GM12878 (cell line): ENCODE results near the gene CYSRT1. TPM values are rescaled to one million over a fixed set of nuclear protein-coding genes. Genes with fewer than 3 reads are reported as not detected.
A peak's percentile ranks its signal among the peaks of the same experiment; 100 is the strongest.

ENCODE experiments used
- BCL11A ChIP-seq: IDR thresholded peaks from 2 replicates; pipeline ENCODE4 v1.6.1; 2011; ENCODE audit warnings: low read depth, low read length
- IKZF1 ChIP-seq: fragments of 450-650 bp; conservative IDR thresholded peaks from 2 replicates; pipeline ENCODE4 v1.6.1; 2017; ENCODE audit warnings: antibody characterized with exemption, mild to moderate bottlenecking
- NBN ChIP-seq: fragments of 450-650 bp; IDR thresholded peaks from 2 replicates; pipeline ENCODE4 v1.6.1; 2016
- NFXL1 ChIP-seq: fragments of 450-650 bp; IDR thresholded peaks from 2 replicates; pipeline ENCODE4 v1.6.1; 2017; ENCODE audit warnings: antibody characterized with exemption, mild to moderate bottlenecking, borderline replicate concordance
- polyA plus RNA-seq, 11 experiments: library from polyadenylated mRNA; depleted of rRNA in 4 of 11; unstranded in 6 of 11; stranded (reverse) in 5 of 11; fragments of >200 nt; fragmentation: Nextera tagmentation in 4 of 11; fragmentation: Illumina TruSeq in 1 of 11; extraction: Ambion mirVana in 4 of 11; extraction: Trizol in 1 of 11; gene quantifications; 1 replicate in 1 of 11; 2 replicates in 10 of 11; pipeline versions ENCODE4 v1.2.1 to v1.2.3, GENCODE V29; 2011 to 2016; ENCODE audit warnings: inconsistent platforms in 2 of 11, missing spikeins in 2 of 11, low read depth in 1 of 11
- total RNA-seq, 4 experiments: library from RNA; depleted of rRNA in 3 of 4; stranded (reverse); fragments of >200 nt in 3 of 4; fragmentation: Illumina TruSeq in 1 of 4; extraction: Trizol in 1 of 4; gene quantifications; 2 replicates each; pipeline versions ENCODE4 v1.2.1 to v1.2.3, GENCODE V29; 2013 to 2021
- TF ChIP-seq, protein P1 (sequence below): IDR thresholded peaks from 2 replicates; pipeline ENCODE4 v1.6.1; 2012; ENCODE audit warnings: improper control_type of control experiment, low read depth, low read length; ENCODE audit not compliant: insufficient replicate concordance
- TF ChIP-seq, protein P2 (sequence below): fragments of 450-650 bp; IDR thresholded peaks from 2 replicates; pipeline ENCODE4 v1.6.1; 2017; ENCODE audit warnings: mild to moderate bottlenecking, moderate library complexity

CYSRT1 gene
- total and polyA plus RNA-seq, 10 of the 15 experiments (the other 5 are each of a cell fraction or from before 2014, with no cell fraction given), result 0.24 to 3.6 (median 0.97) TPM; not detected in 1

DNA sequence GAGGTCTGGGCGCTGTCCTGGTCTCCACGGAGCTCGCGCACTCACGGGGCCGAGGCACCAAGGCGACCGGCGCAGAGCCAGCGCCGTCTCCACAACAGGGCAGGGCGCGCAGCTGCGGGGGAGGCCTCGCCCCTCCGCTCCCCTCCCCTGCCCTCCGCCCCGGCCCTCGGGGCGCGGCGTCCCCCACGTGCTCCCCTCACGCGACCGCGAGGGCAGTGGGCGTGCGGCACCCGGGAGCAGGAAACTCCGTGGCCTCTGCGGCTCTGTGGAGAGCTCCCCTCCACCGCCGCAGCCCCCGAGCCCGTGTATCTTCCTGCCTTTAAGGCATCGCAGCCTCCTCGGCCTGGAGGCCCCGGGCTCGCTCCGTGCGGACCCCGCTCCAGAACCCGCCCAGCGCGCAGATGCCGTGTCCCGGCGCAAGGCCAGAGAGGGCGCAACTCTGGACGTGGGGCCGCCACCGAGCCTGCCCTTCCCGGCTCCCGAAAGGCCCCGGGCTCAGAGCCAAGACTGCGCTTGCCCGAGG lies 15.4 kb downstream of the CYSRT1 start (continued):
- TF ChIP-seq NBN (peak; percentile 20), IKZF1 (peak; percentile 94), NFXL1 (no peak), BCL11A (0 out of 2 replicates have a peak, but pooled peaks have one; percentile 23)
- TF ChIP-seq, protein P1, sequence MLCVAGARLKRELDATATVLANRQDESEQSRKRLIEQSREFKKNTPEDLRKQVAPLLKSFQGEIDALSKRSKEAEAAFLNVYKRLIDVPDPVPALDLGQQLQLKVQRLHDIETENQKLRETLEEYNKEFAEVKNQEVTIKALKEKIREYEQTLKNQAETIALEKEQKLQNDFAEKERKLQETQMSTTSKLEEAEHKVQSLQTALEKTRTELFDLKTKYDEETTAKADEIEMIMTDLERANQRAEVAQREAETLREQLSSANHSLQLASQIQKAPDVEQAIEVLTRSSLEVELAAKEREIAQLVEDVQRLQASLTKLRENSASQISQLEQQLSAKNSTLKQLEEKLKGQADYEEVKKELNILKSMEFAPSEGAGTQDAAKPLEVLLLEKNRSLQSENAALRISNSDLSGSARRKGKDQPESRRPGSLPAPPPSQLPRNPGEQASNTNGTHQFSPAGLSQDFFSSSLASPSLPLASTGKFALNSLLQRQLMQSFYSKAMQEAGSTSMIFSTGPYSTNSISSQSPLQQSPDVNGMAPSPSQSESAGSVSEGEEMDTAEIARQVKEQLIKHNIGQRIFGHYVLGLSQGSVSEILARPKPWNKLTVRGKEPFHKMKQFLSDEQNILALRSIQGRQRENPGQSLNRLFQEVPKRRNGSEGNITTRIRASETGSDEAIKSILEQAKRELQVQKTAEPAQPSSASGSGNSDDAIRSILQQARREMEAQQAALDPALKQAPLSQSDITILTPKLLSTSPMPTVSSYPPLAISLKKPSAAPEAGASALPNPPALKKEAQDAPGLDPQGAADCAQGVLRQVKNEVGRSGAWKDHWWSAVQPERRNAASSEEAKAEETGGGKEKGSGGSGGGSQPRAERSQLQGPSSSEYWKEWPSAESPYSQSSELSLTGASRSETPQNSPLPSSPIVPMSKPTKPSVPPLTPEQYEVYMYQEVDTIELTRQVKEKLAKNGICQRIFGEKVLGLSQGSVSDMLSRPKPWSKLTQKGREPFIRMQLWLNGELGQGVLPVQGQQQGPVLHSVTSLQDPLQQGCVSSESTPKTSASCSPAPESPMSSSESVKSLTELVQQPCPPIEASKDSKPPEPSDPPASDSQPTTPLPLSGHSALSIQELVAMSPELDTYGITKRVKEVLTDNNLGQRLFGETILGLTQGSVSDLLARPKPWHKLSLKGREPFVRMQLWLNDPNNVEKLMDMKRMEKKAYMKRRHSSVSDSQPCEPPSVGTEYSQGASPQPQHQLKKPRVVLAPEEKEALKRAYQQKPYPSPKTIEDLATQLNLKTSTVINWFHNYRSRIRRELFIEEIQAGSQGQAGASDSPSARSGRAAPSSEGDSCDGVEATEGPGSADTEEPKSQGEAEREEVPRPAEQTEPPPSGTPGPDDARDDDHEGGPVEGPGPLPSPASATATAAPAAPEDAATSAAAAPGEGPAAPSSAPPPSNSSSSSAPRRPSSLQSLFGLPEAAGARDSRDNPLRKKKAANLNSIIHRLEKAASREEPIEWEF, result no peak
- TF ChIP-seq, protein P2, sequence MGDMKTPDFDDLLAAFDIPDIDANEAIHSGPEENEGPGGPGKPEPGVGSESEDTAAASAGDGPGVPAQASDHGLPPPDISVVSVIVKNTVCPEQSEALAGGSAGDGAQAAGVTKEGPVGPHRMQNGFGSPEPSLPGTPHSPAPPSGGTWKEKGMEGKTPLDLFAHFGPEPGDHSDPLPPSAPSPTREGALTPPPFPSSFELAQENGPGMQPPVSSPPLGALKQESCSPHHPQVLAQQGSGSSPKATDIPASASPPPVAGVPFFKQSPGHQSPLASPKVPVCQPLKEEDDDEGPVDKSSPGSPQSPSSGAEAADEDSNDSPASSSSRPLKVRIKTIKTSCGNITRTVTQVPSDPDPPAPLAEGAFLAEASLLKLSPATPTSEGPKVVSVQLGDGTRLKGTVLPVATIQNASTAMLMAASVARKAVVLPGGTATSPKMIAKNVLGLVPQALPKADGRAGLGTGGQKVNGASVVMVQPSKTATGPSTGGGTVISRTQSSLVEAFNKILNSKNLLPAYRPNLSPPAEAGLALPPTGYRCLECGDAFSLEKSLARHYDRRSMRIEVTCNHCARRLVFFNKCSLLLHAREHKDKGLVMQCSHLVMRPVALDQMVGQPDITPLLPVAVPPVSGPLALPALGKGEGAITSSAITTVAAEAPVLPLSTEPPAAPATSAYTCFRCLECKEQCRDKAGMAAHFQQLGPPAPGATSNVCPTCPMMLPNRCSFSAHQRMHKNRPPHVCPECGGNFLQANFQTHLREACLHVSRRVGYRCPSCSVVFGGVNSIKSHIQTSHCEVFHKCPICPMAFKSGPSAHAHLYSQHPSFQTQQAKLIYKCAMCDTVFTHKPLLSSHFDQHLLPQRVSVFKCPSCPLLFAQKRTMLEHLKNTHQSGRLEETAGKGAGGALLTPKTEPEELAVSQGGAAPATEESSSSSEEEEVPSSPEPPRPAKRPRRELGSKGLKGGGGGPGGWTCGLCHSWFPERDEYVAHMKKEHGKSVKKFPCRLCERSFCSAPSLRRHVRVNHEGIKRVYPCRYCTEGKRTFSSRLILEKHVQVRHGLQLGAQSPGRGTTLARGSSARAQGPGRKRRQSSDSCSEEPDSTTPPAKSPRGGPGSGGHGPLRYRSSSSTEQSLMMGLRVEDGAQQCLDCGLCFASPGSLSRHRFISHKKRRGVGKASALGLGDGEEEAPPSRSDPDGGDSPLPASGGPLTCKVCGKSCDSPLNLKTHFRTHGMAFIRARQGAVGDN, result peak; percentile 82
